Type B pancreatic cell (in vitro differentiated cells): ENCODE results near the gene NR4A2. TPM values are rescaled to one million over a fixed set of nuclear protein-coding genes. Genes with fewer than 3 reads are reported as not detected.

Source experiments
- DNase-seq: peaks from one replicate; pipeline ENCODE4 v3.0.0; 2021; ENCODE audit warnings: mixed read lengths; ENCODE audit not compliant: unreplicated experiment; ENCODE audit errors: extremely low spot score
- H3K27ac Mint-ChIP-seq: 2 replicates; pipeline ENCODE4 v1.8.0; 2021; ENCODE audit warnings: mild to moderate bottlenecking, mixed read lengths
- H3K27me3 Mint-ChIP-seq: 2 replicates; pipeline ENCODE4 v1.8.0; 2021; ENCODE audit warnings: mixed read lengths
- H3K36me3 Mint-ChIP-seq: 2 replicates; pipeline ENCODE4 v1.8.0; 2021; ENCODE audit warnings: mixed read lengths
- H3K4me1 Mint-ChIP-seq: one replicate; pipeline ENCODE4 v1.8.0; 2021; ENCODE audit warnings: mixed read lengths; ENCODE audit not compliant: unreplicated experiment
- H3K4me3 Mint-ChIP-seq: 2 replicates; pipeline ENCODE4 v1.8.0; 2021; ENCODE audit warnings: mild to moderate bottlenecking, mixed read lengths
- H3K9me3 Mint-ChIP-seq: 2 replicates; pipeline ENCODE4 v1.8.0; 2021; ENCODE audit warnings: mixed read lengths
- CTCF ChIP-seq: fragments of 200-600 bp; sonication (generic); conservative IDR thresholded peaks from 2 replicates; pipeline ENCODE4 v1.5.0; 2021; ENCODE audit warnings: antibody characterized with exemption, mild to moderate bottlenecking
- total RNA-seq: library from RNA; stranded (reverse); gene quantifications from 2 replicates; pipeline ENCODE4 v1.2.1, GENCODE V29; 2021; ENCODE audit warnings: low replicate concordance

NR4A2 gene
- total RNA-seq, 1 donor from 2014 or later = 4.4 TPM

GRCh38 chr2:156349161-156349560 is 16.6 kb upstream of the NR4A2 start:
- H3K27ac Mint-ChIP-seq = no peak overlapping the region

GRCh38 chr2:156347431-156347830 is 14.9 kb upstream of the NR4A2 start:
- no peak for TF ChIP-seq CTCF
- no peak overlapping the region for H3K27ac Mint-ChIP-seq
- no peaks in the 10 kb centered on the region for H3K36me3 Mint-ChIP-seq
- no peaks in the 10 kb centered on the region for H3K27me3 Mint-ChIP-seq
- H3K4me3 Mint-ChIP-seq = no peak overlapping the region
- no peaks in the 10 kb centered on the region for H3K9me3 Mint-ChIP-seq
- no peak for DNase-seq
- peaks cover 6% of the 10 kb centered on the region for H3K4me1 Mint-ChIP-seq

More at GRCh38 chr2:156349161-156349560, 16.6 kb upstream of the NR4A2 start:
- no peaks in the 10 kb centered on the region for H3K36me3 Mint-ChIP-seq
- no peak for DNase-seq
- H3K27me3 Mint-ChIP-seq = no peaks in the 10 kb centered on the region
- H3K4me1 Mint-ChIP-seq = no peaks in the 10 kb centered on the region
- H3K9me3 Mint-ChIP-seq = no peaks in the 10 kb centered on the region
- TF ChIP-seq CTCF = no peak
- H3K4me3 Mint-ChIP-seq = no peak overlapping the region

- Mint-ChIP-seq H3K36me3 (no peaks in the 10 kb centered on the region), H3K4me1 (peaks cover 6% of the 10 kb centered on the region), H3K9me3 (no peaks in the 10 kb centered on the region), H3K4me3 (no peak overlapping the region), H3K27ac (no peak overlapping the region), H3K27me3 (no peaks in the 10 kb centered on the region)
- TF ChIP-seq CTCF = no peak
- DNase-seq = no peak
Observed at GRCh38 chr2:156346731-156347130, 14.2 kb upstream of the NR4A2 start.

DNA sequence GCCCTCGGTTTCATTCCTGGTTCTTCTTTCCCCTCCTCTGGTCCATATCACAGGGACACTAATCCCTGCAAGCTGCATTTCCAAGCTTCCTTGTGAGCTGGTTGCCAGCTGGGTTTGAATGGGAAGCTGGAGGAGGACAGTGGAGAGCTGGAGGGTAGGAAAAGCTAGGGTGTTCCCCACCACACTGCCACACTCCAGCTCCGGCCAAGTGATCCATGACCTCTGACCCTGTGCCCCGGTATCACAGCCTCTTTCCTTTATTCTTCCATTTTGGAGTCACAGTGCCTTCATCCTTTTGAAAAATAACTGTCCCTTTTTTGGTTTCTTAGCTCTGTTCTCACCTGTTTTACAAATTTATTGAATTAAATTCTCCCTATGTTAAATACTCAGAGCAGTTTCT is 13.1 kb upstream of the NR4A2 start:
- no peaks in the 10 kb centered on the region for H3K9me3 Mint-ChIP-seq
- peaks cover 13% of the 10 kb centered on the region for H3K4me1 Mint-ChIP-seq

GRCh38 chr2:156343940-156344301 is 11.4 kb upstream of the NR4A2 start:
- no peak for DNase-seq
- Mint-ChIP-seq H3K27me3 (no peaks in the 10 kb centered on the region), H3K36me3 (no peaks in the 10 kb centered on the region), H3K4me3 (no peak overlapping the region), H3K9me3 (no peaks in the 10 kb centered on the region), H3K4me1 (peaks cover 26% of the 10 kb centered on the region), H3K27ac (no peak overlapping the region)
- no peak for TF ChIP-seq CTCF

More for the DNA sequence above, 13.1 kb upstream of the NR4A2 start:
- DNase-seq = no peak
- no peak for TF ChIP-seq CTCF
- Mint-ChIP-seq H3K4me3 (no peak overlapping the region), H3K27me3 (no peaks in the 10 kb centered on the region), H3K27ac (no peak overlapping the region), H3K36me3 (no peaks in the 10 kb centered on the region)
